GM12872 (cell line): ENCODE results near the gene EHBP1.

Experiments used
- CTCF ChIP-seq: IDR thresholded peaks from 3 replicates; pipeline ENCODE4 v1.5.1; 2011; ENCODE audit warnings: low read depth, mild to moderate bottlenecking, low read length, moderate library complexity; ENCODE audit not compliant: insufficient read depth

The EHBP1 gene

GRCh38 chr2:63066838-63067237 is 361.3 kb downstream of the EHBP1 start:
- no peak for TF ChIP-seq CTCF

- no peak for TF ChIP-seq CTCF
Measured at GRCh38 chr2:63071664-63072063, 366.2 kb downstream of the EHBP1 start.

- no peak for TF ChIP-seq CTCF
Measured at GRCh38 chr2:63073994-63074393, 368.5 kb downstream of the EHBP1 start.

GRCh38 chr2:63078852-63079606 is 373.5 kb downstream of the EHBP1 start:
- TF ChIP-seq CTCF = peak; percentile 54

- no peak for TF ChIP-seq CTCF
Measured at GRCh38 chr2:63081404-63081803, 375.9 kb downstream of the EHBP1 start.

GRCh38 chr2:63086687-63087086 is 381.2 kb downstream of the EHBP1 start:
- TF ChIP-seq CTCF = no peak

GRCh38 chr2:63092401-63092800 is 386.9 kb downstream of the EHBP1 start:
- no peak for TF ChIP-seq CTCF
